H1 (cell line): ENCODE results near the gene LHFPL6. TPM values are rescaled to one million over a fixed set of nuclear protein-coding genes. Genes with fewer than 3 reads are reported as not detected.

Experiments used
- CTCF ChIA-PET: fragments of 300-600 bp; sonication (Branson Sonifier 250); formaldehyde crosslinking; loops from one replicate; lab custom pipeline; 2021; ENCODE audit not compliant: partially characterized antibody; lab: Charles Lee
- POLR2A ChIA-PET: fragments of 300-600 bp; sonication (Branson Sonifier 250); formaldehyde crosslinking; loops from one replicate; lab custom pipeline; 2021; ENCODE audit warnings: inconsistent platforms; ENCODE audit not compliant: partially characterized antibody; lab: Charles Lee
- DNase-seq, 2 experiments: peaks; one replicate each; pipeline versions ENCODE4 v3.0.0 to v3.0.0-alpha.2; 2010 to 2022; ENCODE audit warnings: low spot score in 2 of 2, low read depth in 1 of 2, mixed read lengths in 1 of 2
- FAIRE-seq: peaks from 2 replicates; lab custom pipeline; 2011; peaks lifted over from hg19 to GRCh38; lab: Jason Lieb, UNC
- H2AFZ ChIP-seq: 2 replicates; pipeline ENCODE4 v1.8.1; 2012; ENCODE audit warnings: low read length, inconsistent platforms
- H2AK5ac ChIP-seq: 2 replicates; pipeline ENCODE4 v1.6.1; 2013; ENCODE audit warnings: low read depth, low read length
- H2BK120ac ChIP-seq: replicated peaks from 2 replicates; pipeline ENCODE3; 2013; ENCODE audit warnings: low read depth, low read length, inconsistent platforms
- H2BK12ac ChIP-seq: 2 replicates; pipeline ENCODE4 v1.6.1; 2013; ENCODE audit warnings: low read depth, low read length
- H2BK15ac ChIP-seq: 2 replicates; pipeline ENCODE4 v1.6.1; 2013; ENCODE audit warnings: low read length
- H2BK20ac ChIP-seq: 2 replicates; pipeline ENCODE4 v1.6.1; 2013; ENCODE audit warnings: low read length
- H2BK5ac ChIP-seq: 2 replicates; pipeline ENCODE4 v1.6.1; 2013; ENCODE audit warnings: low read depth, low read length
- H3K14ac ChIP-seq: 2 replicates; pipeline ENCODE4 v1.6.1; 2013; ENCODE audit warnings: inconsistent platforms; ENCODE audit not compliant: insufficient read length
- H3K18ac ChIP-seq: 2 replicates; pipeline ENCODE4 v1.6.1; 2013; ENCODE audit warnings: low read length; ENCODE audit errors: extremely low read depth
- H3K23ac ChIP-seq: 2 replicates; pipeline ENCODE4 v1.6.1; 2013; ENCODE audit warnings: inconsistent platforms; ENCODE audit not compliant: insufficient read length
- H3K23me2 ChIP-seq: 2 replicates; pipeline ENCODE4 v1.6.1; 2013; ENCODE audit warnings: low read depth, low read length
- H3K27ac ChIP-seq: 2 replicates; pipeline ENCODE4 v1.6.1; 2011; ENCODE audit warnings: low read depth, low read length, inconsistent platforms
- H3K27me3 ChIP-seq, 4 experiments: replicated peaks in 1 of 4; 1 replicate in 1 of 4; 2 replicates in 3 of 4; pipeline versions ENCODE4 v1.6.1 to v1.8.1; 2011 to 2013; ENCODE audit warnings: low read length in 3 of 4, mild to moderate bottlenecking in 3 of 4, inconsistent platforms in 2 of 4, mixed read lengths in 2 of 4, moderate library complexity in 1 of 4; ENCODE audit not compliant: control insufficient read depth in 3 of 4, insufficient read depth in 3 of 4; ENCODE audit errors: extremely low read depth in 1 of 4
- H3K36me3 ChIP-seq, 4 experiments: 2 replicates each; pipeline versions ENCODE4 v1.6.1 to v1.8.1; 2011 to 2013; ENCODE audit warnings: mild to moderate bottlenecking in 4 of 4, low read length in 3 of 4, moderate library complexity in 2 of 4, control low read depth in 1 of 4, inconsistent platforms in 1 of 4; ENCODE audit not compliant: insufficient read depth in 4 of 4, control insufficient read depth in 2 of 4
- H3K4ac ChIP-seq: replicated peaks from 2 replicates; pipeline ENCODE3; 2013; ENCODE audit warnings: low read length, low read depth, mixed read lengths, inconsistent platforms; ENCODE audit not compliant: insufficient read length
- H3K4me1 ChIP-seq, 4 experiments: replicated peaks in 1 of 4; 1 replicate in 1 of 4; 2 replicates in 3 of 4; pipeline versions ENCODE4 v1.6.1 to v1.8.1; 2011 to 2013; ENCODE audit warnings: low read length in 3 of 4, inconsistent platforms in 2 of 4, mixed read lengths in 1 of 4; ENCODE audit not compliant: insufficient read depth in 4 of 4, control insufficient read depth in 3 of 4
- H3K4me2 ChIP-seq, 2 experiments: 2 replicates each; pipeline versions ENCODE4 v1.6.1 to v1.8.1; 2011 to 2013; ENCODE audit warnings: low read depth in 2 of 2, low read length in 2 of 2, control low read depth in 1 of 2, inconsistent platforms in 1 of 2, mild to moderate bottlenecking in 1 of 2; ENCODE audit not compliant: insufficient read depth in 1 of 2
- H3K4me3 ChIP-seq, 4 experiments: fragments of 200-600, 300-600 bp in 1 of 4; sonication (generic), shearing (Covaris generic), sonication (Bioruptor Twin) in 1 of 4; 2 replicates each; pipeline versions ENCODE4 v1.5.1 to v1.8.1; 2011 to 2016; ENCODE audit warnings: low read length in 4 of 4, low read depth in 3 of 4, control low read depth in 2 of 4, inconsistent platforms in 2 of 4, mild to moderate bottlenecking in 2 of 4, mixed read lengths in 1 of 4, moderate library complexity in 1 of 4; ENCODE audit not compliant: insufficient read depth in 2 of 4; ENCODE audit errors: extremely low read depth in 1 of 4
- H3K56ac ChIP-seq: replicated peaks from 2 replicates; pipeline ENCODE3; 2013; ENCODE audit warnings: low read depth, mild to moderate bottlenecking, mixed read lengths, low read length, inconsistent platforms; ENCODE audit not compliant: insufficient read length
- H3K79me1 ChIP-seq: 2 replicates; pipeline ENCODE4 v1.6.1; 2013; ENCODE audit warnings: low read depth, low read length, control low read depth
- H3K79me2 ChIP-seq, 2 experiments: 2 replicates each; pipeline versions ENCODE4 v1.6.1 to v1.8.1; 2012 to 2013; ENCODE audit warnings: low read length in 2 of 2, mild to moderate bottlenecking in 2 of 2, inconsistent platforms in 1 of 2; ENCODE audit not compliant: insufficient read depth in 2 of 2, control insufficient read depth in 1 of 2
- H3K9ac ChIP-seq, 4 experiments: replicated peaks in 1 of 4; 1 replicate in 1 of 4; 2 replicates in 3 of 4; pipeline versions ENCODE4 v1.6.1 to v1.8.1; 2011 to 2013; ENCODE audit warnings: low read depth in 3 of 4, low read length in 3 of 4, control low read depth in 2 of 4, mild to moderate bottlenecking in 2 of 4, moderate library complexity in 2 of 4, inconsistent platforms in 1 of 4; ENCODE audit errors: extremely low read depth in 1 of 4
- H3K9me3 ChIP-seq, 2 experiments: 2 replicates each; pipeline versions ENCODE4 v1.6.1 to v1.8.1; 2012 to 2013; ENCODE audit warnings: mild to moderate bottlenecking in 2 of 2, moderate library complexity in 2 of 2, control low read depth in 1 of 2, inconsistent platforms in 1 of 2, low read depth in 1 of 2, low read length in 1 of 2, mixed read lengths in 1 of 2; ENCODE audit not compliant: insufficient read depth in 2 of 2
- H4K20me1 ChIP-seq, 2 experiments: replicated peaks in 1 of 2; 2 replicates each; pipeline versions ENCODE3 to v1.8.1; 2011 to 2013; ENCODE audit warnings: inconsistent platforms in 2 of 2, low read length in 2 of 2, mild to moderate bottlenecking in 1 of 2; ENCODE audit not compliant: insufficient read depth in 2 of 2, control insufficient read depth in 1 of 2
- H4K5ac ChIP-seq: 2 replicates; pipeline ENCODE4 v1.6.1; 2013; ENCODE audit warnings: low read length, low read depth, mixed read lengths, inconsistent platforms; ENCODE audit not compliant: insufficient read length
- H4K8ac ChIP-seq: 2 replicates; pipeline ENCODE4 v1.8.0; 2013; ENCODE audit warnings: mild to moderate bottlenecking, moderate library complexity, low read length, inconsistent platforms; ENCODE audit not compliant: insufficient read depth; ENCODE audit errors: extremely low read depth
- H4K91ac ChIP-seq: replicated peaks from 2 replicates; pipeline ENCODE3; 2013; ENCODE audit warnings: low read length, mixed read lengths, inconsistent platforms; ENCODE audit not compliant: insufficient read length
- CBX8 ChIP-seq: fragments of 300-800, 300-1000 bp; sonication (generic); IDR thresholded peaks from 2 replicates; pipeline ENCODE4 v1.7.1; 2016; ENCODE audit warnings: low read depth, low read length, borderline replicate concordance
- CEBPB ChIP-seq: IDR thresholded peaks from 2 replicates; pipeline ENCODE4 v1.6.1; 2012; ENCODE audit warnings: low read depth, low read length
- EGR1 ChIP-seq: IDR thresholded peaks from 2 replicates; pipeline ENCODE4 v1.6.1; 2011; ENCODE audit warnings: low read depth, low read length, borderline replicate concordance
- EP300 ChIP-seq, 2 experiments: IDR thresholded peaks; 1 replicate in 1 of 2; 2 replicates in 1 of 2; pipeline ENCODE4 v1.6.1; 2011 to 2012; ENCODE audit warnings: low read depth in 2 of 2, low read length in 2 of 2, mild to moderate bottlenecking in 2 of 2, borderline replicate concordance in 1 of 2, inconsistent platforms in 1 of 2, moderate library complexity in 1 of 2
- PHF8 ChIP-seq: fragments of 200-600 bp; sonication (generic); conservative IDR thresholded peaks from 2 replicates; pipeline ENCODE4 v1.7.1; 2012; ENCODE audit warnings: low read depth, mild to moderate bottlenecking, inconsistent platforms, low read length, moderate library complexity
- SUZ12 ChIP-seq: fragments of 200-600 bp; sonication (generic); IDR thresholded peaks from 2 replicates; pipeline ENCODE4 v1.6.1; 2012; ENCODE audit warnings: mild to moderate bottlenecking, inconsistent platforms, low read length, moderate library complexity, mixed read lengths
- TCF12 ChIP-seq: IDR thresholded peaks from 2 replicates; pipeline ENCODE4 v1.6.1; 2011; ENCODE audit warnings: low read depth, mild to moderate bottlenecking, low read length
- ZNF274 ChIP-seq: IDR thresholded peaks from 2 replicates; pipeline ENCODE4 v1.7.0; 2012; ENCODE audit warnings: low read length, borderline replicate concordance; ENCODE audit errors: extremely low read depth
- WGBS, 2 experiments: shearing (Covaris generic) in 1 of 2; methylation state at CpG; one replicate each; pipeline versions ENCODE4 v1.1.6 to v1.1.7; 2013 to 2015; ENCODE audit warnings: low lambda C conversion rate in 2 of 2, mixed read lengths in 2 of 2, inconsistent platforms in 1 of 2, low coverage in 1 of 2, missing lambda C conversion rate in 1 of 2; ENCODE audit not compliant: insufficient replicate concordance in 2 of 2, insufficient coverage in 1 of 2, insufficient read length in 1 of 2; ENCODE audit errors: extremely low coverage in 1 of 2, missing lambda C conversion rate in 1 of 2; 5-methylcytosine and 5-hydroxymethylcytosine counted together
- polyA plus RNA-seq, 7 experiments: library from polyadenylated mRNA; depleted of rRNA in 3 of 7; stranded (reverse) in 5 of 7; unstranded in 2 of 7; fragments of >200 nt in 5 of 7; fragments of 200-250 nt in 2 of 7; gene quantifications; 1 replicate in 5 of 7; 2 replicates in 1 of 7; 4 replicates in 1 of 7; pipeline versions ENCODE4 v1.2.1 to v1.2.3, GENCODE V29; 2011 to 2013; ENCODE audit warnings: missing spikeins in 2 of 7, mixed read lengths in 2 of 7
- total RNA-seq: library from RNA; stranded (reverse); fragmentation: NEBNext Ultra II Directional; extraction: Animal tissue kit (Norgen Biotek cat#: 25700); gene quantifications from 2 replicates; pipeline ENCODE4 v1.2.1, GENCODE V29; 2021
- TF ChIP-seq, protein P1 (sequence below): IDR thresholded peaks from 2 replicates; pipeline ENCODE4 v1.6.1; 2011; ENCODE audit warnings: low read length, improper control_type of control experiment

The LHFPL6 gene
- total and polyA plus RNA-seq, 2 of the 8 experiments (the other 6 are each of a cell fraction or from before 2014, with no cell fraction given): 7.6 to 17.0 TPM

DNA sequence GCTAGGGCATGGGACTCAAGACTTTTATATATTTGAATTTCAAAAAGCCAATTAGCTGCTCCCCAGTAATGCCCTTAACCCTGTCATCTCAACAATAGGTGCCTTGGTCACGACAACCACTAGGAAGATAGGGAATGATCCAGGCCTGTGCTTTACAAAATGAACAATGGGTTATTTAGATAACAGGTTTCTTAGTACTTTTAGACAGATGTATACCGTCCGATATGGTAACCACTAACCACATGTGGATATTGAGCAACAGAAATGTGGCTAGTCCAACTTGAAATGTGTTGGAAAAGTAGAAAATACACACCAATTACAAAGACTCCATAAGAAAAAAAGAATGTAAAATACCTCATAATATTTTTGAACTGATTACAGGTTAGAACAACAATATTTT, 201.2 kb downstream of the LHFPL6 start:
- H3K4me1 ChIP-seq: peaks cover 0 to 10% (median 3%) of the 10 kb centered on the region in 4 experiments; a peak in 2 of 7 replicates

More for the DNA sequence above, 201.2 kb downstream of the LHFPL6 start:
- no peaks in the 10 kb centered on the region for H3K79me2 ChIP-seq
- no peaks in the 10 kb centered on the region for H3K79me1 ChIP-seq
- no peak overlapping the region for H3K14ac ChIP-seq
- H4K91ac ChIP-seq: no peak overlapping the region
- no peaks in the 10 kb centered on the region for H3K9me3 ChIP-seq
- H3K4me2 ChIP-seq: no peak overlapping the region
- DNase-seq (no peak), FAIRE-seq (no peak)
- H3K27me3 ChIP-seq: peaks cover 0 to 1% (median 0%) of the 10 kb centered on the region in 4 experiments; a peak in 1 of 7 replicates
- H3K4ac ChIP-seq: no peak overlapping the region
- H2BK20ac ChIP-seq: no peak overlapping the region
- H4K8ac ChIP-seq: no peak overlapping the region
- no peak overlapping the region for H3K56ac ChIP-seq
- CTCF ChIA-PET: interaction anchor here (1.1 to 2.4 kb wide), 5 partner anchors 10 to 211 kb away, joined by 3 to 7 read pairs (median 3); no protein-coding TSS in a partner anchor
- H4K20me1 ChIP-seq: peaks cover 0 to 1% of the 10 kb centered on the region in 2 experiments
- H2BK5ac ChIP-seq: no peak overlapping the region
- no peak overlapping the region for H3K4me3 ChIP-seq
- no peak overlapping the region for H2BK120ac ChIP-seq
- H2BK12ac ChIP-seq: no peak overlapping the region
- H3K9ac ChIP-seq: no peak overlapping the region
- no peak overlapping the region for H3K23ac ChIP-seq
- POLR2A ChIA-PET: no interaction called here
- no peak overlapping the region for H3K27ac ChIP-seq
- no peak overlapping the region for H3K18ac ChIP-seq
- H4K5ac ChIP-seq: no peak overlapping the region
- H2AFZ ChIP-seq: no peak overlapping the region
- TF ChIP-seq, protein P1, sequence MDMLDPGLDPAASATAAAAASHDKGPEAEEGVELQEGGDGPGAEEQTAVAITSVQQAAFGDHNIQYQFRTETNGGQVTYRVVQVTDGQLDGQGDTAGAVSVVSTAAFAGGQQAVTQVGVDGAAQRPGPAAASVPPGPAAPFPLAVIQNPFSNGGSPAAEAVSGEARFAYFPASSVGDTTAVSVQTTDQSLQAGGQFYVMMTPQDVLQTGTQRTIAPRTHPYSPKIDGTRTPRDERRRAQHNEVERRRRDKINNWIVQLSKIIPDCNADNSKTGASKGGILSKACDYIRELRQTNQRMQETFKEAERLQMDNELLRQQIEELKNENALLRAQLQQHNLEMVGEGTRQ: no peak
- TF ChIP-seq EP300 (IDR thresholded peaks at IDR 0.05; ENCODE audit: borderline replicate concordance in 1 of 2, low read depth in 2 of 2, low read length in 2 of 2) (no peak), EGR1 (no peak), TCF12 (no peak), PHF8 (no peak), ZNF274 (no peak), CEBPB (no peak), CBX8 (no peak), SUZ12 (no peak)
- 80% methylated on average over 3 of the region's 3 CpGs; no CpG with 5 or more reads in 1 of the 2 experiments for WGBS, 2 experiments
- no peak overlapping the region for H2BK15ac ChIP-seq
- H2AK5ac ChIP-seq: no peak overlapping the region
- no peaks in the 10 kb centered on the region for H3K23me2 ChIP-seq
- no peaks in the 10 kb centered on the region for H3K36me3 ChIP-seq
